ENCODE data around the gene MCOLN3.

- no peak for TF ChIP-seq REST (IDR thresholded peaks at IDR 0.05; ENCODE audit: insufficient read depth in 1 of 2, low read depth in 2 of 2, low read length in 1 of 2)
- TF ChIP-seq, protein P1, sequence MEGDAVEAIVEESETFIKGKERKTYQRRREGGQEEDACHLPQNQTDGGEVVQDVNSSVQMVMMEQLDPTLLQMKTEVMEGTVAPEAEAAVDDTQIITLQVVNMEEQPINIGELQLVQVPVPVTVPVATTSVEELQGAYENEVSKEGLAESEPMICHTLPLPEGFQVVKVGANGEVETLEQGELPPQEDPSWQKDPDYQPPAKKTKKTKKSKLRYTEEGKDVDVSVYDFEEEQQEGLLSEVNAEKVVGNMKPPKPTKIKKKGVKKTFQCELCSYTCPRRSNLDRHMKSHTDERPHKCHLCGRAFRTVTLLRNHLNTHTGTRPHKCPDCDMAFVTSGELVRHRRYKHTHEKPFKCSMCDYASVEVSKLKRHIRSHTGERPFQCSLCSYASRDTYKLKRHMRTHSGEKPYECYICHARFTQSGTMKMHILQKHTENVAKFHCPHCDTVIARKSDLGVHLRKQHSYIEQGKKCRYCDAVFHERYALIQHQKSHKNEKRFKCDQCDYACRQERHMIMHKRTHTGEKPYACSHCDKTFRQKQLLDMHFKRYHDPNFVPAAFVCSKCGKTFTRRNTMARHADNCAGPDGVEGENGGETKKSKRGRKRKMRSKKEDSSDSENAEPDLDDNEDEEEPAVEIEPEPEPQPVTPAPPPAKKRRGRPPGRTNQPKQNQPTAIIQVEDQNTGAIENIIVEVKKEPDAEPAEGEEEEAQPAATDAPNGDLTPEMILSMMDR (IDR thresholded peaks at IDR 0.05), result no peak
- no peak for TF ChIP-seq SIN3A (IDR thresholded peaks at IDR 0.05; ENCODE audit: borderline replicate concordance, insufficient read depth, low read depth, low read length)
- TF ChIP-seq POLR2AphosphoS5 (IDR thresholded peaks at IDR 0.05; ENCODE audit: low read depth, low read length), result no peak
Observed at GRCh38 chr1:85074365-85074964, 26.2 kb upstream of the MCOLN3 start.
